Measurements from ENCODE around the gene EXTL2.
A peak's percentile ranks its signal among the peaks of the same experiment; 100 is the strongest.
"Not testable (repeated sequence)": the region's sequence is repeated elsewhere in the genome, so short reads cannot be mapped to it uniquely, and the experiment has no call there.

Gene EXTL2

GRCh38 chr1:100852976-100853375 lies 41.7 kb downstream of the EXTL2 start:
- no peak for DNase-seq

GRCh38 chr1:100851726-100852125 lies 42.9 kb downstream of the EXTL2 start:
- DNase-seq: no peak

DNA sequence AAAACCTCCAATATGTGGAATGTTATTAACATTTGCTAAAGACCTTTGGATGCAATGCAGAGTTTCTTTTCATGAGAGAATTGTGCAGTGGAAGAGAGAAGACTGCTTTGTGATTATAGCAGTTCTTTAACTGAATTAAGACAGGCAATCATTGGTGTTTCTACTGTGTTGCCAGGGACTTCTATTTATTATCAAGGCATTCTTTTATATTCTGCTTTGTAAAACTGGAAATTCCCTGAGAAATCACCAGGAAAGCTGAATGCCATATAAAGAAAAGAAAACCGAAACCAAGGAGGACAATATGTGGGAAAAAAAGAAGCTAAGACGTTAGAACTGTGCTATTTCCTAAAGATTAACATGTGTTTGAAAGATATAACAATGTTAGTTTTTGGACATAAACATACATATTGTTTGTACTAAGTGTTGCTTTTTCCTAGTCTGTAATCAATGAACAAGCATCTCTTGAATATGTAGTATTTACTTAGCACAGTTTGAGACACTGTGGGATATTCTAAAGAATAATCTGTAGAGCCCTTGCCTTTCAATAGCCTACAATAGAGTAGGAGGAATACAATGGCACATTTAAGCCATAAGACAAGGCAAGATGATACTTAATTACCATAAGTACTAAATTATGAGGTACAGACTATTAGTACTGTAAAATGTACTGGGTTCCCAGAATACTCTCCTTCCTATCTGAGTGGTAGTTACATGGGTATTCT lies 47.1 kb downstream of the EXTL2 start:
- no peak for DNase-seq

GRCh38 chr1:100843160-100843559 lies 51.5 kb downstream of the EXTL2 start:
- DNase-seq: not testable (repeated sequence)

DNA sequence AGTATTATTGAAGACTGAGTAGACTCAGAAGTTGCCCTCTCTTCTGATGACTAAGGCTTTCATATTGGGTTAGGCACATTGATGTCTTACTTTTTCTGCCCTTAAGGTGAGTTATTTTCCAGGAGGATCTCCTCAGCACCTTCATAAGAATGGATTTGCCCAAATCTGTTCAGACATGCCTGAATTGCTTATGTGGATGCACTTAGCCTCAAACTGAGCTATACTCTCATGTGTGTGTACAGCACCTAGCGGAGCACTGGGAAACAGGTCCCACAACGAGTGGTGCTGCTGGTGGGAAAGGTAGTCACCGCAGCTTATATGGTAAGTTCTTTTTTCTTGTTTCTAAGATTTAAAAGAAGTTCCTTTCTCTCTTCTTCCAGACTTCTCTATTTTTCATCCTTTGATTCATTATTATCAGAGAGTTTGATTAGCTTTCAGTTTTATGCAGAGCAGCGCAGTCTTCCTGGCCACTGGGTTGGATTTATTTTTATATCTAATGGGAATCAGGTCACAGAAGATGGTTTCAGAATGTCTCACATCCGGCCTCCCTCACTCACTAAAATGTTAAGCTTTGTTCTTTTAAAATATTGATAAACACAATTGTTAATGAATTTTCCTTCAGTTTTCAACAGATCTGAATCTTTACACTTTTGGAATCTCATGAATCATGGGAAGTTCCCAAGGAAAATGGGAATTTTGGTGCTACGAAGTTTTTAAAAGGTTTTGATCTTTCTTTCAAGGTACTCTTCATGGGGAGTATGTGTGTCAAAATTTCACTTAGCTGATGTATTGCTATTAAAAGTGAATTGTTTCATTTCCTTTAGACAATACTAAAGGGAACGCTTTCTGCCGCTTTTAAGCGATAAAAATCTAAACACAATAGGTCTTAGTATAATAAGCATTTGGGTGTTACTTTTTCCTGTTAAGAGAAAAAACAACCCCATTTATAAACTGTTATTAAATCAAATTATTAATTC lies 58.5 kb downstream of the EXTL2 start:
- DNase-seq: no peak

DNA sequence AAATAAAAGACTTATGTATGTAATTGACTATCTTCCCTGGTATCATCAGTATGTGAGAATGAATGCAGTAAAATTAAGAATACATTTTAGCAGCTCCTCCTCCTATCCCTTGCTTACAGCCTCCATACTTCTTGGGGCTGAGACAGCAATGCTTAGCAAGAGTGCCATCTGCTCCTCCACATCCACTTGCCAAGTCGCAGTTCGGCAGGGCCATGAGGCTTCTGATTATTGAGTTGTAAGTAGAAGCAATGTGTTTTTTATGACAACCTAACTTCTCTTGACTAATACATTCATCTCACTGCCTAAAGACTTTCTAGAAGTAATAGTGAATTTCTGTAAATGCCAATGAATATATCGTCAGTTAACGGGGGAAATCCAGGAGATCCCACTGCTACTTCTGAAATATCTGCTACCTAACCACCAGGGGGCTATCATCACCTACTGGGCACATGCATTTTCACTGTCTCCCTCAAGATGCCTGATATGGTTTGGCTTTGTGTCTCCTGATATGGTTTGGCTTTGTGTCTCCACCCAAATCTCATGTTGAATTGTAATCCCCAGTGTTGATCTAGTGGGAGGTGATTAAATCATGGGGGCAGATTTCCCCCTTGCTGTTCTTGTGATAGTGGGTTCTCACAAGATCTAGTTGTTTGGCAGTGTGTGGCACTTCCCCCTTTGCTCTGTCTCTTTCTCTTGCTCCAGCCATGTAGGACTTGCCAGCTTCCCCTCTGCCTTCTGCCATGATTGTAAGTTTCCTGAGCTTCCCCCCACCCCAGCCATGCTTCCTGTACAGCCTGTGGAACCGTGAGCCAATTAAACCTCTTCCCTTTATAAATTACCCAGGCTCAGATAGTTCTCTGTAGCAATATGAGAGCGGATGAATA lies 59.6 kb downstream of the EXTL2 start:
- peak in 1 of 2 experiments; percentile 10 for DNase-seq

- DNase-seq: no peak
Measured at GRCh38 chr1:100832694-100833428, 61.8 kb downstream of the EXTL2 start.

DNA sequence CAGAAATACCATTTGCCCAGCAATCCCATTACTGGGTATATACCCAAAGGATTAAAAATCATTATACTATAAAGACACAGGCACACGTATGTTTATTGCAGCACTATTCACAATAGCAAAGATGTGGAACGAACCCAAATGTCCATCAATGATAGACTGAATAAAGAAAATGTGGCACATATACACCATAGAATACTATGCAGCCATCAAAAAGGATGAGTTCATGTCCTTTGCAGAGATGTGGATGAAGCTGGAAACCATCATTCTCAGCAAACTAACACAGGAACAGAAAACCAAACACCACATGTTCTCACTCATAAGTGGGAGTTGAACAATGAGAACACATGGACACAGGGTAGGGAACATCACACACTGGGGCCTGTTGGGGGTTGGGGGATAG lies 69.0 kb downstream of the EXTL2 start:
- not testable (repeated sequence) for DNase-seq

Data from SHP77 (cell line).